Stomach (tissue), 9 donors: ENCODE measurements around the gene XRCC6. TPM values are rescaled to one million over a fixed set of nuclear protein-coding genes. Genes with fewer than 3 reads are reported as not detected.

Source experiments
- DNase-seq, 2 donors: peaks; one replicate each; pipeline versions ENCODE4 v3.0.0 to v3.0.0-alpha.2; 2013 to 2019
- H3K27ac ChIP-seq, 5 donors: fragments of 200-600 bp in 4 of 5; sonication (generic) in 4 of 5; one replicate each; pipeline ENCODE4 v1.5.1; 2013 to 2019; ENCODE audit warnings: mild to moderate bottlenecking in 1 of 5, moderate library complexity in 1 of 5
- H3K27me3 ChIP-seq, 3 donors: fragments of 200-600 bp; sonication (generic); one replicate each; pipeline ENCODE4 v1.5.1; 2017 to 2019; ENCODE audit warnings: mixed run types in 1 of 3
- H3K36me3 ChIP-seq, 4 donors: fragments of 200-600 bp; sonication (generic); 1 replicate in 3 of 4; 2 replicates in 1 of 4; pipeline ENCODE4 v1.5.1; 2016 to 2019
- H3K4me1 ChIP-seq, 4 donors: fragments of 200-600 bp; sonication (generic); one replicate each; pipeline ENCODE4 v1.5.1; 2016 to 2019
- H3K4me3 ChIP-seq, 4 donors: fragments of 200-600 bp; sonication (generic) in 3 of 4; one replicate each; pipeline ENCODE4 v1.5.1; 2016 to 2019; ENCODE audit warnings: mild to moderate bottlenecking in 1 of 4
- H3K9me3 ChIP-seq, 4 donors: fragments of 200-600 bp; sonication (generic); one replicate each; pipeline ENCODE4 v1.5.1; 2016 to 2019
- EP300 ChIP-seq: sonication (generic); formaldehyde crosslinking; IDR thresholded peaks from one replicate; pipeline ENCODE4 v1.6.1; 2017; ENCODE audit warnings: antibody characterized with exemption
- POLR2A ChIP-seq, 4 donors: fragments of 450-650 bp; IDR thresholded peaks; one replicate each; pipeline ENCODE4 v1.6.1; 2016; ENCODE audit warnings: antibody characterized with exemption in 4 of 4, control low read depth in 2 of 4, mild to moderate bottlenecking in 1 of 4, moderate library complexity in 1 of 4
- POLR2AphosphoS5 ChIP-seq, 3 donors: sonication (generic); formaldehyde crosslinking; IDR thresholded peaks; one replicate each; pipeline ENCODE4 v1.6.1; 2016; ENCODE audit warnings: antibody characterized with exemption in 3 of 3
- WGBS, 5 donors: extraction: QIAGEN DNeasy Blood & Tissue Kit in 3 of 5; methylation state at CpG; one replicate each; pipeline versions ENCODE4 v1.1.5 to v1.1.7; 2013 to 2018; 5-methylcytosine and 5-hydroxymethylcytosine counted together
- intact Hi-C: fragments of 100-400 bp; cut with DNase I; formaldehyde crosslinking; loops from one replicate; pipeline ENCODE4 v1.15.1; 2023; ENCODE audit warnings: low total_unique reads
- polyA plus RNA-seq, 3 donors: library from polyadenylated mRNA; stranded (reverse); fragments of 200-250 nt; gene quantifications; one replicate each; pipeline ENCODE4 v1.2.3, GENCODE V29; 2013
- total RNA-seq, 5 donors: library from RNA; depleted of rRNA; stranded (reverse); fragments of >200 nt; gene quantifications; one replicate each; pipeline versions ENCODE4 v1.1.0 to v1.2.3, GENCODE V29; 2014 to 2016
- TF ChIP-seq, protein P1 (sequence below), 7 experiments: fragments of 450-650 bp in 4 of 7; fragments of 200-600 bp in 3 of 7; sonication (generic) in 3 of 7; IDR thresholded peaks; one replicate each; pipeline ENCODE4 v1.5.1; 2016 to 2019; ENCODE audit warnings: antibody characterized with exemption in 7 of 7, control low read depth in 2 of 7, mild to moderate bottlenecking in 1 of 7
- donor health status: healthy with polysubstance abuse.
- donor health status: Bipolar disorder and iron deficiency.
- donor health status: healthy.

XRCC6 gene
- total and polyA plus RNA-seq, 8 donors: 40.3 to 315 (median 133) TPM

DNA sequence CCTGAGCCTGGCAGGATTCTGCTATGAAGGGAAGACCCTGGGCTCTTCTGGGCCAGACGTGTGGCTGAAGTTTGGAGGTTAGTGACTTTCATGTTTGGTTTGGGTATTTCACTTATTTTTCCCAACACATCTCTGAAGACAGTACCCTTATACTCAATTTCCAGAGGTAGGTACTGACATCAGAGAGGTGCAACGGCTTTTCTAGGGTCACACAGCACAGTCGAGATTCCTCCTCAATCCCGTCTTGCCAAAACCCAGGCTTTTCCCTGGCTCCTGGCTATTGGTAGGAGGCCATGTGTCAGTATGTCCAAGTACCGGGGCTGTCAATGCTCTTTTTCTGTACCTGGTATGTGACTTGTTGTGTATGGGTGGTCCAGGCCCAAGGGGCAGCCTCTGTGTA lies 25.4 kb upstream of the XRCC6 start:
- Histone ChIP-seq H3K9me3 (no peaks in the 10 kb centered on the region), H3K4me3 (no peak overlapping the region), H3K27ac (no peak overlapping the region), H3K27me3 (no peaks in the 10 kb centered on the region), H3K4me1 (peaks cover 0 to 9% (median 4%) of the 10 kb centered on the region in 4 donors), H3K36me3 (peaks cover 6 to 23% (median 17%) of the 10 kb centered on the region in 4 donors)
- WGBS, 5 donors: 80 to 94% (median 87%) methylated on average over 5 of the region's 5 CpGs
- intact Hi-C loops: loop anchor here (10.0 kb wide), 1 partner anchor 51 kb away; the partner anchor contains the start of gene POLR3H
- DNase-seq: no peak
- TF ChIP-seq, protein P1, sequence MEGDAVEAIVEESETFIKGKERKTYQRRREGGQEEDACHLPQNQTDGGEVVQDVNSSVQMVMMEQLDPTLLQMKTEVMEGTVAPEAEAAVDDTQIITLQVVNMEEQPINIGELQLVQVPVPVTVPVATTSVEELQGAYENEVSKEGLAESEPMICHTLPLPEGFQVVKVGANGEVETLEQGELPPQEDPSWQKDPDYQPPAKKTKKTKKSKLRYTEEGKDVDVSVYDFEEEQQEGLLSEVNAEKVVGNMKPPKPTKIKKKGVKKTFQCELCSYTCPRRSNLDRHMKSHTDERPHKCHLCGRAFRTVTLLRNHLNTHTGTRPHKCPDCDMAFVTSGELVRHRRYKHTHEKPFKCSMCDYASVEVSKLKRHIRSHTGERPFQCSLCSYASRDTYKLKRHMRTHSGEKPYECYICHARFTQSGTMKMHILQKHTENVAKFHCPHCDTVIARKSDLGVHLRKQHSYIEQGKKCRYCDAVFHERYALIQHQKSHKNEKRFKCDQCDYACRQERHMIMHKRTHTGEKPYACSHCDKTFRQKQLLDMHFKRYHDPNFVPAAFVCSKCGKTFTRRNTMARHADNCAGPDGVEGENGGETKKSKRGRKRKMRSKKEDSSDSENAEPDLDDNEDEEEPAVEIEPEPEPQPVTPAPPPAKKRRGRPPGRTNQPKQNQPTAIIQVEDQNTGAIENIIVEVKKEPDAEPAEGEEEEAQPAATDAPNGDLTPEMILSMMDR (IDR thresholded peaks at IDR 0.05): no peak
- TF ChIP-seq POLR2A (IDR thresholded peaks at IDR 0.05): no peak

DNA sequence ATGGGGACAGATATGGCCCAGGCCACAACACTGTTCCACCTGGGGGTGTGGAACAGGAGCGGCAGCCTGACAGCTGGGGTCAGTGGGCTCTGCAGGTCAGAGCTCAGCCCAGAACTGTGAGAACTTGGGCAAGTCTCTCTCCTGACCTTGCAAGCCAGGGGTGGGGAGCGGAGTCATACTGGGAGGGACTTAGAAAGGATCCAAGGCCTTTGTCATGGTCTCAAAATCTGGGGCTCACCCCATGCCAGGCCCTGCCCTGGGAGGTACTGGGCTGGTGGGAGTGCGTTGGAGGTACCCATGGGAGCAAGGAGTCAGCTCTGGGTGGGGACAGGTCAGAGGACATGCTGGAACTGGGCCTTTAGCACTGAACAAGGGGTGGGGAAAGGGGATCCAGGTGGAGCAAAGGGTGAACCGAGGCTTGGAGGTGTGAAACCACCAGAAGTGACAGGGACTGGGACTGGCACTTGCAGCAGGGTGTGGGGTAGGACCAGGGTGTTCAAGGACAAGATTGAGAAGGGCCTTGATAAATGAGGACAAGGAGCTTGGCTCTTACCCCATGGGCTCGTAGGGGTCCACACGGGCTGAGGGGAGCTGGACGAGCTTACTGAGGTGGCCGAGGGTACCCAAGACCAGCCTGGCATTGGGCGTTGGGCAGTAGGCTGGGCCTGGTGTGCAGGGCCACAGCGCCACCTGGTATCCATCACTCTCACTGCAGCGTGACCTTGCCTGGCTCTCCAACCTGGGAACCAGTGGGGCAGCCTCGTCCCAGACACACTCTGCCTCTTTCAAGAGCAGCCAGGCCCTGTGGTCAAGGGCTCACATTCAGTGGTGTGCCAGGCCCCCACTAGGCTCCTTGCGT lies 24.1 kb upstream of the XRCC6 start:
- peaks cover 0 to 9% (median 3%) of the 10 kb centered on the region in 4 donors for H3K4me1 ChIP-seq
- TF ChIP-seq, protein P1 (IDR thresholded peaks at IDR 0.05): peak in 5 of 7 experiments; percentile 67 to 93 (median 84)
- TF ChIP-seq EP300 (no peak), POLR2AphosphoS5 (IDR thresholded peaks at IDR 0.05) (peak in 1 of 3 donors; percentile 63), POLR2A (IDR thresholded peaks at IDR 0.05) (no peak)
- H3K27ac ChIP-seq: peak overlapping the region in 3 of 5 donors; percentile 10 to 47 (median 17)
- H3K27me3 ChIP-seq: no peaks in the 10 kb centered on the region
- DNase-seq: peak; percentile 82 to 86
- intact Hi-C loops: loop anchor here (10.0 kb wide), 1 partner anchor 52 kb away; the partner anchor contains the start of gene POLR3H
- no peak overlapping the region for H3K4me3 ChIP-seq
- WGBS, 5 donors: 35 to 43% (median 38%) methylated on average over 10 to 13 of the region's 13 CpGs
- no peaks in the 10 kb centered on the region for H3K9me3 ChIP-seq
- H3K36me3 ChIP-seq: peaks cover 16 to 34% (median 30%) of the 10 kb centered on the region in 4 donors

DNA sequence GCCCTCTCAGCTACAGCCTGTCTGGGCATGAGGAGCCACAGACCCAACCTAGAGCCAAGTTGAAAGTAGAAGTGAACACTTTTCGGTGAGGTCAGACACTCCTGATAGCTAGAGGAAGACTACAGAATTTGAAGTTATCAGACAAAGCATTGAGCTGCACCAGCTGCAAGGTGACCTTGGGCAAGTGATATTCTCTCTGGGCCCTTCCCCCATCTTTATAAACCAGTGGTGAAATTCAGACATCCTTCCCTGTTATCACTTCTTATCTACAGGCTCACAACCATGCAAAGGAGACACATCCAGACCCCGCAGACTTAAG lies 23.5 kb upstream of the XRCC6 start:
- H3K27ac ChIP-seq: peak overlapping the region in 3 of 5 donors; percentile 10 to 47 (median 17)
- TF ChIP-seq POLR2A (IDR thresholded peaks at IDR 0.05): no peak
- 62 to 69% (median 66%) methylated on average over 2 of the region's 2 CpGs for WGBS, 5 donors
- intact Hi-C loops: loop anchor here (10.0 kb wide), 1 partner anchor 53 kb away; the partner anchor contains the start of gene POLR3H
- peaks cover 0 to 9% (median 3%) of the 10 kb centered on the region in 4 donors for H3K4me1 ChIP-seq
- H3K27me3 ChIP-seq: no peaks in the 10 kb centered on the region
- no peak for DNase-seq
- H3K36me3 ChIP-seq: peaks cover 22 to 40% (median 36%) of the 10 kb centered on the region in 4 donors
- no peaks in the 10 kb centered on the region for H3K9me3 ChIP-seq
- H3K4me3 ChIP-seq: no peak overlapping the region

DNA sequence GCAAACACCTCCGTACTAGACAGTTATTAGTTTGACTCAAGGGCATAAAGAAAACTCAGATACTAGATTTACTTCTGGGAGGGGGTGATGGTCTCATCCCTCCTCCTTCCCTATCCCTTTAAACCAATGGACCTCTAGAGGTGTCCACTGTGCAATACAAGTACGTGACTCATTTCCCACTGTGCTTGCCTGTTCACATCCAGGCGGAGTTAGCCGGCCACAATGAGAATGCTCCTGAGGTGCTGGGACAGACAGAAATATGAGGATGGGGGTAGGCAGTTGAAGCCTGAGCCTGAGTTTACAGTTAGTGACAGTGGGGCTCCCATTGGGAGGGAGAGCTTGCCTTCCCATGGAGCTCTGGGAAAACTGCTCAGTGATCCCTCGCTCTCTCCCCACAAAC lies 23.0 kb upstream of the XRCC6 start:
- WGBS, 5 donors: 74 to 90% (median 82%) methylated on average over 5 of the region's 5 CpGs
- no peak overlapping the region for H3K4me3 ChIP-seq
- peaks cover 27 to 45% (median 41%) of the 10 kb centered on the region in 4 donors for H3K36me3 ChIP-seq
- H3K4me1 ChIP-seq: peaks cover 0 to 9% (median 3%) of the 10 kb centered on the region in 4 donors
- TF ChIP-seq EP300 (no peak), POLR2A (IDR thresholded peaks at IDR 0.05) (no peak), POLR2AphosphoS5 (IDR thresholded peaks at IDR 0.05) (no peak)
- TF ChIP-seq, protein P1 (IDR thresholded peaks at IDR 0.05): no peak
- H3K27me3 ChIP-seq: no peaks in the 10 kb centered on the region
- no peak overlapping the region for H3K27ac ChIP-seq
- intact Hi-C loops: loop anchor here (10.0 kb wide), 1 partner anchor 53 kb away; the partner anchor contains the start of gene POLR3H
- peak in 1 of 2 donors; percentile 3 for DNase-seq
- no peaks in the 10 kb centered on the region for H3K9me3 ChIP-seq
